Measurements from ENCODE around the gene CTIF. TPM values are rescaled to one million over a fixed set of nuclear protein-coding genes. Genes with fewer than 3 reads are reported as not detected.

Gene CTIF
- total and polyA plus RNA-seq, 12 donors, result 20.5 to 159 (median 57.0) TPM

DNA sequence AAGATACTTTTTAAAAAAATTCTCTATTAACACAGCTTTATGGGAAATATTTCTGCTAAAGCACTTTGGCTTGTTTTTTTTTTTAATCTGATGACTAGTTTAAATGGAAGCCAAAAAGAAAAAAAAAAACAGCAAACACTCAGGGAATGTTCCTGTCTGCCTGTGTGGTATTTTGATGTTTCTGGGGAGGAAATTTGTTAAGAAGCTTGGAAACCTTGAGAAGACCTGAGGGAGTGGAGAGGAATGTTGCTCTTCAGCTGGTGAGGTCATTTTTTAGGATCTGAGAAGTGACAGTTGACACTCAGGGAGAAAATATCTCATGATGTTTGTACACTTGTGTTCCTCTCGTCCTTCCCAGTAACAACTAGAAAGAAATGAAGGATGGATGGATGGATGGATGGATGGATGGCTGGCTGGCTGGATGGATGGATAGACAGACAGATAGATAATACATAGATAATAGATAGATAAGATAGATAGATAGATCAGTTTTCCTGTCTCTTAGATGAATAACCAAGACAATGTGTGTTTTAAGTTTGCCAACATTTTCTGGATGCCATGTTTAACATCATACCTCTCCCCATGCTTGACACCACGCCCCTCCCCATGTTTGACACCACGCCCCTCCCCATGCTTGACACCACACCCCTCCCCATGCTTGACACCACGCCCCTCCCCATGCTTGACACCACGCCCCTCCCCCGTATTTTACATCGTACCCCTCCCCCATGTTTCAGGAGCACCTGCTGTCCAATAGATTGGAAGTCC is 84.8 kb downstream of the CTIF start:
- H3K27me3 ChIP-seq, result no peaks in the 10 kb centered on the region
- TF ChIP-seq, protein P1, sequence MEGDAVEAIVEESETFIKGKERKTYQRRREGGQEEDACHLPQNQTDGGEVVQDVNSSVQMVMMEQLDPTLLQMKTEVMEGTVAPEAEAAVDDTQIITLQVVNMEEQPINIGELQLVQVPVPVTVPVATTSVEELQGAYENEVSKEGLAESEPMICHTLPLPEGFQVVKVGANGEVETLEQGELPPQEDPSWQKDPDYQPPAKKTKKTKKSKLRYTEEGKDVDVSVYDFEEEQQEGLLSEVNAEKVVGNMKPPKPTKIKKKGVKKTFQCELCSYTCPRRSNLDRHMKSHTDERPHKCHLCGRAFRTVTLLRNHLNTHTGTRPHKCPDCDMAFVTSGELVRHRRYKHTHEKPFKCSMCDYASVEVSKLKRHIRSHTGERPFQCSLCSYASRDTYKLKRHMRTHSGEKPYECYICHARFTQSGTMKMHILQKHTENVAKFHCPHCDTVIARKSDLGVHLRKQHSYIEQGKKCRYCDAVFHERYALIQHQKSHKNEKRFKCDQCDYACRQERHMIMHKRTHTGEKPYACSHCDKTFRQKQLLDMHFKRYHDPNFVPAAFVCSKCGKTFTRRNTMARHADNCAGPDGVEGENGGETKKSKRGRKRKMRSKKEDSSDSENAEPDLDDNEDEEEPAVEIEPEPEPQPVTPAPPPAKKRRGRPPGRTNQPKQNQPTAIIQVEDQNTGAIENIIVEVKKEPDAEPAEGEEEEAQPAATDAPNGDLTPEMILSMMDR (IDR thresholded peaks at IDR 0.05), result no peak
- TF ChIP-seq POLR2A (IDR thresholded peaks at IDR 0.05), result no peak
- no peak overlapping the region for H3K4me3 ChIP-seq
- DNase-seq, result no peak
- peaks cover 0 to 12% of the 10 kb centered on the region in 2 donors for H3K4me1 ChIP-seq (replicated peaks in 1 of 2)
- no peaks in the 10 kb centered on the region for H3K9me3 ChIP-seq (replicated peaks in 1 of 3)
- H3K36me3 ChIP-seq (replicated peaks in 1 of 2), result peaks cover 0 to 17% of the 10 kb centered on the region in 2 donors
- WGBS, 4 donors, result 81 to 87% (median 83%) methylated on average over 7 of the region's 7 CpGs
- peak overlapping the region in 2 of 5 donors; percentile 13 to 78 for H3K27ac ChIP-seq
- intact Hi-C loops (cut with DNase I), result no loop called here

GRCh38 chr18:48624856-48625255 is 86.0 kb downstream of the CTIF start:
- Histone ChIP-seq H3K27ac (no peak overlapping the region), H3K9me3 (replicated peaks in 1 of 3) (no peaks in the 10 kb centered on the region), H3K4me3 (no peak overlapping the region), H3K36me3 (replicated peaks in 1 of 2) (peaks cover 0 to 21% of the 10 kb centered on the region in 2 donors), H3K27me3 (no peaks in the 10 kb centered on the region), H3K4me1 (replicated peaks in 1 of 2) (peaks cover 0 to 15% of the 10 kb centered on the region in 2 donors)
- TF ChIP-seq POLR2A (IDR thresholded peaks at IDR 0.05), result no peak
- TF ChIP-seq, protein P1 (IDR thresholded peaks at IDR 0.05), result no peak
- intact Hi-C loops (cut with DNase I), result no loop called here
- no peak for DNase-seq
- 91 to 97% (median 95%) methylated on average over 4 of the region's 4 CpGs for WGBS, 4 donors

DNA sequence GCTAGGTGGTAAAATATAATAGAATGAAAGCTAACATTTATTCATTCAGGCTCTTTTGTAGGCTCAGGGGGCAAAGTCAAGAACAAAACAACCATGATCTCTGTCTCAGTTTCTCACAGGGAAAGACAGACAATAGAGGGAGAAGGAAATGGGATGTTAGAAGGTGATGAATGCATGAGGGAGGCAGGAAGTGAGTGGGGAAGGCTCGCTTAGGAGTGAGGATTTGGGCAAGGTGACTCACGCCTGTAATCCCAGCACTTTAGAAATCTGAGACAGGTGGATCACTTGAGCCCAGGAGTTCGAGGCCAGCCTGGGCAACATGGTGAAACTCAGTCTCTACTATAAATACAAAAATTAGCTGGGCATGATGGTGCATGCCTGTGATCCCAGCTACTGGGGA is 88.4 kb downstream of the CTIF start:
- WGBS, 4 donors, result 89 to 96% (median 92%) methylated on average over 3 of the region's 3 CpGs
- no peaks in the 10 kb centered on the region for H3K27me3 ChIP-seq
- no peak for TF ChIP-seq POLR2A (IDR thresholded peaks at IDR 0.05)
- TF ChIP-seq, protein P1 (IDR thresholded peaks at IDR 0.05), result no peak
- intact Hi-C loops (cut with DNase I), result no loop called here
- H3K27ac ChIP-seq, result no peak overlapping the region
- H3K9me3 ChIP-seq (replicated peaks in 1 of 3), result no peaks in the 10 kb centered on the region
- DNase-seq, result no peak
- H3K36me3 ChIP-seq (replicated peaks in 1 of 2), result peaks cover 0 to 14% of the 10 kb centered on the region in 2 donors
- H3K4me3 ChIP-seq, result no peak overlapping the region
- H3K4me1 ChIP-seq (replicated peaks in 1 of 2), result peaks cover 0 to 11% of the 10 kb centered on the region in 2 donors

- DNase-seq, result peak in 6 of 7 donors; percentile 29 to 72 (median 48)
- intact Hi-C loops (cut with DNase I), result no loop called here
- peaks cover 0 to 17% of the 10 kb centered on the region in 2 donors for H3K36me3 ChIP-seq (replicated peaks in 1 of 2)
Measured at GRCh38 chr18:48629730-48630324, 91.0 kb downstream of the CTIF start.

More at GRCh38 chr18:48629730-48630324, 91.0 kb downstream of the CTIF start:
- peaks cover 0 to 4% of the 10 kb centered on the region in 2 donors for H3K4me1 ChIP-seq (replicated peaks in 1 of 2)
- no peak for TF ChIP-seq POLR2A (IDR thresholded peaks at IDR 0.05)
- TF ChIP-seq, protein P1 (IDR thresholded peaks at IDR 0.05), result no peak
- no peak overlapping the region for H3K4me3 ChIP-seq
- no peaks in the 10 kb centered on the region for H3K27me3 ChIP-seq
- H3K9me3 ChIP-seq (replicated peaks in 1 of 3), result no peaks in the 10 kb centered on the region
- H3K27ac ChIP-seq, result no peak overlapping the region
- WGBS, 4 donors, result 52 to 64% (median 60%) methylated on average over 7 of the region's 7 CpGs
